K562 (cell line): ENCODE measurements around the gene VAC14. TPM values are rescaled to one million over a fixed set of nuclear protein-coding genes. Genes with fewer than 3 reads are reported as not detected.

Source experiments
- ATAC-seq: fragments of 200-7000 bp; cut with Tn5 transposase; 3 replicates; pipeline ENCODE4 v1.9.1; 2020; ENCODE audit warnings: moderate library complexity
- BruUV-seq: library from RNA; stranded (reverse); fragments of 400-500 nt; replicated peaks from 2 replicates; lab custom pipeline; 2021; lab: Mats Ljungman, UMichigan
- CTCF ChIA-PET: fragments of 300-600 bp; formaldehyde crosslinking; extraction: SDS; loops from one replicate; lab custom pipeline; 2021; ENCODE audit warnings: low intra/inter-chr PET ratio; lab: Yijun Ruan, JAX
- POLR2A ChIA-PET: fragments of 300-600, 350-650 bp; sonication (Branson Sonifier 250); formaldehyde crosslinking; extraction: SDS; loops from one replicate; lab custom pipeline; 2021; ENCODE audit warnings: antibody characterized with exemption, inconsistent platforms; lab: Yijun Ruan, JAX
- DNase-seq, 4 experiments: peaks; one replicate each; pipeline versions ENCODE4 v3.0.0 to v3.0.0-alpha.2; 2011 to 2018; ENCODE audit warnings: low spot score in 3 of 4, mixed read lengths in 3 of 4; ENCODE audit errors: extremely low read depth in 1 of 4
- FAIRE-seq: peaks from 2 replicates; lab custom pipeline; 2011; peaks lifted over from hg19 to GRCh38; lab: Jason Lieb, UNC
- H2AFZ ChIP-seq: 2 replicates; pipeline ENCODE4 v1.6.0; 2011; ENCODE audit warnings: low read depth, low read length, control low read depth, inconsistent platforms
- H3K27ac ChIP-seq: fragments of 200-600 bp; 3 replicates; pipeline ENCODE4 v1.8.0; 2011; ENCODE audit warnings: low read depth, mild to moderate bottlenecking, control low read depth, inconsistent platforms, low read length, moderate library complexity, mixed read lengths; ENCODE audit errors: extremely low read depth
- H3K27me3 ChIP-seq, 2 experiments: fragments of 300-600 bp in 1 of 2; 2 replicates in 1 of 2; 3 replicates in 1 of 2; pipeline versions ENCODE4 v1.6.0 to v1.8.0; 2011; ENCODE audit warnings: inconsistent platforms in 2 of 2, low read length in 2 of 2, mild to moderate bottlenecking in 1 of 2, mixed read lengths in 1 of 2, moderate library complexity in 1 of 2; ENCODE audit not compliant: control insufficient read depth in 2 of 2, insufficient read depth in 2 of 2
- H3K36me3 ChIP-seq: fragments of 300-600 bp; 3 replicates; pipeline ENCODE4 v1.8.0; 2011; ENCODE audit warnings: mild to moderate bottlenecking, low read length, inconsistent platforms; ENCODE audit not compliant: control insufficient read depth, insufficient read depth
- H3K4me1 ChIP-seq, 2 experiments: fragments of 200-600 bp in 1 of 2; replicated peaks in 1 of 2; 2 replicates in 1 of 2; 3 replicates in 1 of 2; pipeline versions ENCODE4 v1.5.1 to v1.8.0; 2011; ENCODE audit warnings: inconsistent platforms in 2 of 2, low read length in 2 of 2, mild to moderate bottlenecking in 1 of 2, mixed read lengths in 1 of 2, moderate library complexity in 1 of 2; ENCODE audit not compliant: control insufficient read depth in 2 of 2, insufficient read depth in 2 of 2
- H3K4me2 ChIP-seq: 2 replicates; pipeline ENCODE4 v1.6.1; 2011; ENCODE audit warnings: low read length, control low read depth, inconsistent platforms, mixed read lengths; ENCODE audit not compliant: insufficient read depth
- H3K4me3 ChIP-seq: fragments of 200-600 bp; sonication (generic), shearing (Covaris generic); 2 replicates; pipeline ENCODE4 v1.5.1; 2016; ENCODE audit warnings: control low read depth, inconsistent platforms
- H3K79me2 ChIP-seq: fragments of 200-600 bp; 3 replicates; pipeline ENCODE4 v1.8.0; 2011; ENCODE audit warnings: low read length, inconsistent platforms; ENCODE audit not compliant: control insufficient read depth, insufficient read depth
- H3K9ac ChIP-seq, 2 experiments: 2 replicates each; pipeline versions ENCODE4 v1.6.0 to v1.6.1; 2011; ENCODE audit warnings: low read depth in 2 of 2, low read length in 2 of 2, control low read depth in 1 of 2, inconsistent platforms in 1 of 2, mild to moderate bottlenecking in 1 of 2, mixed read lengths in 1 of 2; ENCODE audit not compliant: insufficient read depth in 1 of 2
- H3K9me1 ChIP-seq: one replicate; pipeline ENCODE4 v1.6.0; 2011; ENCODE audit warnings: inconsistent platforms, mild to moderate bottlenecking, low read length, moderate library complexity; ENCODE audit not compliant: control insufficient read depth, insufficient read depth
- H3K9me3 ChIP-seq: replicated peaks from 2 replicates; pipeline ENCODE4 v1.5.1; 2011; ENCODE audit warnings: low read depth, low read length, inconsistent platforms; ENCODE audit not compliant: control insufficient read depth, insufficient read depth
- H4K20me1 ChIP-seq: replicated peaks from 2 replicates; pipeline ENCODE4 v1.6.1; 2011; ENCODE audit warnings: low read length, inconsistent platforms, mixed read lengths; ENCODE audit not compliant: control insufficient read depth, insufficient read depth
- BCL6 ChIP-seq: fragments of 250-450 bp; sonication (Bioruptor Pico); IDR thresholded peaks from 2 replicates; pipeline ENCODE4 v1.4.0; 2020
- CREB3L1 ChIP-seq: fragments of 450-650 bp; IDR thresholded peaks from 2 replicates; pipeline ENCODE4 v1.6.1; 2014; ENCODE audit warnings: low read depth, mild to moderate bottlenecking, moderate library complexity, borderline replicate concordance
- EP400 ChIP-seq: fragments of 450-650 bp; IDR thresholded peaks from 2 replicates; pipeline ENCODE4 v1.6.1; 2017; ENCODE audit warnings: antibody characterized with exemption, mild to moderate bottlenecking, moderate library complexity
- FOXA1 ChIP-seq: fragments of 450-650 bp; IDR thresholded peaks from 2 replicates; pipeline ENCODE4 v1.6.1; 2016; ENCODE audit warnings: mild to moderate bottlenecking, borderline replicate concordance
- GABPB1 ChIP-seq: sonication (generic); formaldehyde crosslinking; IDR thresholded peaks from 2 replicates; pipeline ENCODE4 v1.8.0; 2022; ENCODE audit warnings: mild to moderate bottlenecking, missing genetic modification reagents
- GMEB1 ChIP-seq: fragments of 250-450 bp; sonication (Bioruptor Pico); IDR thresholded peaks from 2 replicates; pipeline ENCODE4 v1.4.0; 2020; ENCODE audit warnings: mild to moderate bottlenecking
- HMG20A ChIP-seq: fragments of 450-650 bp; formaldehyde crosslinking; conservative IDR thresholded peaks from 2 replicates; pipeline ENCODE4 v1.4.0; 2020; ENCODE audit warnings: mild to moderate bottlenecking, mixed read lengths
- JUNB ChIP-seq: fragments of 450-650 bp; formaldehyde crosslinking; conservative IDR thresholded peaks from 2 replicates; pipeline ENCODE4 v1.4.0; 2020; ENCODE audit warnings: mild to moderate bottlenecking
- MCM5 ChIP-seq: fragments of 450-650 bp; IDR thresholded peaks from 2 replicates; pipeline ENCODE4 v1.6.1; 2016; ENCODE audit warnings: low read depth
- MTA1 ChIP-seq: fragments of 450-650 bp; IDR thresholded peaks from 2 replicates; pipeline ENCODE4 v1.6.1; 2017; ENCODE audit warnings: borderline replicate concordance
- MYC ChIP-seq, 2 experiments: fragments of 250-450 bp in 1 of 2; sonication (Bioruptor Pico) in 1 of 2; IDR thresholded peaks; 2 replicates each; pipeline versions ENCODE4 v1.5.1 to v1.6.1; 2012 to 2021; ENCODE audit warnings: low read depth in 2 of 2, borderline replicate concordance in 1 of 2, improper control_type of control experiment in 1 of 2, low read length in 1 of 2, mild to moderate bottlenecking in 1 of 2, moderate library complexity in 1 of 2
- NFIC ChIP-seq: fragments of 450-650 bp; IDR thresholded peaks from 2 replicates; pipeline ENCODE4 v1.6.1; 2017; ENCODE audit warnings: mild to moderate bottlenecking, inconsistent platforms
- PPARD ChIP-seq: fragments of 250-450 bp; sonication (Bioruptor Pico); IDR thresholded peaks from 2 replicates; pipeline ENCODE4 v1.8.0; 2022; ENCODE audit warnings: inconsistent platforms, mild to moderate bottlenecking, moderate library complexity
- RAD21 ChIP-seq, 2 experiments: fragments of 250-450 bp in 1 of 2; fragments of 450-650 bp in 1 of 2; sonication (Bioruptor Pico) in 1 of 2; formaldehyde crosslinking in 1 of 2; IDR thresholded peaks in 1 of 2; conservative IDR thresholded peaks in 1 of 2; 2 replicates each; pipeline versions ENCODE4 v1.4.0 to v1.8.0; 2020 to 2022; ENCODE audit warnings: mild to moderate bottlenecking in 2 of 2, moderate library complexity in 1 of 2
- TCF3 ChIP-seq: sonication (generic); formaldehyde crosslinking; IDR thresholded peaks from 2 replicates; pipeline ENCODE4 v1.4.0; 2020; ENCODE audit warnings: mild to moderate bottlenecking, missing genetic modification reagents
- THRA ChIP-seq: fragments of 450-650 bp; IDR thresholded peaks from 2 replicates; pipeline ENCODE4 v1.6.1; 2017; ENCODE audit warnings: mild to moderate bottlenecking, moderate library complexity
- ZBTB7A ChIP-seq: IDR thresholded peaks from 2 replicates; pipeline ENCODE4 v1.6.1; 2011; ENCODE audit warnings: low read depth, mild to moderate bottlenecking, low read length, moderate library complexity, borderline replicate concordance; ENCODE audit not compliant: control insufficient read depth
- ZEB2 ChIP-seq: fragments of 450-650 bp; IDR thresholded peaks from 2 replicates; pipeline ENCODE4 v1.6.1; 2016
- ZNF445 ChIP-seq: fragments of 250-450 bp; sonication (Bioruptor Pico); IDR thresholded peaks from 2 replicates; pipeline ENCODE4 v1.4.0; 2020; ENCODE audit warnings: low read depth, mild to moderate bottlenecking, moderate library complexity
- WGBS: fragments of 100-300 bp; shearing (Covaris generic); methylation state at CpG from one replicate; pipeline ENCODE4 v1.1.6; 2016; ENCODE audit warnings: low coverage, mixed read lengths; ENCODE audit not compliant: insufficient coverage; ENCODE audit errors: missing lambda C conversion rate; 5-methylcytosine and 5-hydroxymethylcytosine counted together
- in situ Hi-C: fragments of 300-500 bp; cut with MboI; formaldehyde crosslinking; loops from 4 replicates; pipeline ENCODE4 v1.15.0; 2018; ENCODE audit warnings: inconsistent platforms, mixed read lengths
- intact Hi-C: fragments of 100-400 bp; cut with micrococcal nuclease; formaldehyde crosslinking; loops from 2 replicates; pipeline ENCODE4 v1.14.2; 2022
- polyA plus RNA-seq, 8 experiments: library from polyadenylated mRNA; depleted of rRNA in 4 of 8; stranded (reverse) in 5 of 8; unstranded in 3 of 8; fragments of >200 nt; fragmentation: Nextera tagmentation in 2 of 8; fragmentation: Illumina TruSeq in 1 of 8; extraction: Ambion mirVana in 2 of 8; extraction: Trizol in 1 of 8; gene quantifications; 2 replicates each; pipeline versions ENCODE4 v1.2.1 to v1.2.3, GENCODE V29; 2011 to 2014; ENCODE audit warnings: inconsistent platforms in 1 of 8, missing spikeins in 1 of 8
- total RNA-seq, 7 experiments: library from RNA; depleted of rRNA in 6 of 7; stranded (reverse); fragments of >200 nt in 6 of 7; fragmentation: Illumina TruSeq in 2 of 7; extraction: Trizol in 2 of 7; gene quantifications; 2 replicates each; pipeline versions ENCODE4 v1.2.1 to v1.2.3, GENCODE V29; 2011 to 2021; ENCODE audit warnings: low replicate concordance in 1 of 7

VAC14 gene
- total and polyA plus RNA-seq, 9 of the 15 experiments (the other 6 are each of a cell fraction or from before 2014, with no cell fraction given) = 1.3 to 41.6 (median 26.6) TPM

GRCh38 chr16:70740174-70740913, 60.6 kb downstream of the VAC14 start:
- Histone ChIP-seq H3K4me1 (peaks cover under 1 to 30% of the 10 kb centered on the region in 2 experiments; a peak in 3 of 5 replicates), H3K4me2 (no peak overlapping the region), H4K20me1 (no peaks in the 10 kb centered on the region), H2AFZ (no peak overlapping the region), H3K9ac (no peak overlapping the region; a peak in 1 of 4 replicates), H3K9me3 (peaks cover 7% of the 10 kb centered on the region; the same call in 1 of the 2 replicates), H3K27ac (no peak overlapping the region), H3K27me3 (no peaks in the 10 kb centered on the region), H3K36me3 (peaks cover 39% of the 10 kb centered on the region; the same call in 2 of the 3 replicates), H3K9me1 (no peaks in the 10 kb centered on the region), H3K4me3 (no peak overlapping the region), H3K79me2 (no peaks in the 10 kb centered on the region)
- ATAC-seq = no peak
- intact Hi-C loops (no loop called here), in situ Hi-C loops (no loop called here)
- BruUV-seq = no TSS peak
- FAIRE-seq = no peak
- WGBS = 75% methylated on average over 9 of the region's 16 CpGs
- CTCF ChIA-PET = no interaction called here
- no peak for DNase-seq
- POLR2A ChIA-PET = interaction anchor here (0.6 kb wide), 1 partner anchor 12 kb away, joined by 3 read pairs; no protein-coding TSS in a partner anchor
- TF ChIP-seq HMG20A (CRISPR knock-in tag) (no peak), MCM5 (no peak), JUNB (CRISPR knock-in tag) (no peak), TCF3 (CRISPR knock-in tag) (no peak), CREB3L1 (no peak), RAD21 (CRISPR knock-in tag; conservative IDR thresholded peaks at IDR 0.05 in 1 of 2, IDR thresholded peaks at IDR 0.05 in 1 of 2) (no peak), BCL6 (CRISPR knock-in tag) (no peak), ZNF445 (CRISPR knock-in tag) (no peak), MTA1 (no peak), ZBTB7A (no peak), EP400 (no peak), THRA (no peak), MYC (IDR thresholded peaks at IDR 0.05; ENCODE audit: low read depth, low read length) (no peak), MYC (CRISPR knock-in tag; IDR thresholded peaks at IDR 0.05; ENCODE audit: borderline replicate concordance, low read depth) (no peak), PPARD (CRISPR knock-in tag) (no peak), GABPB1 (CRISPR knock-in tag) (no peak), GMEB1 (no peak), ZEB2 (no peak), NFIC (no peak), FOXA1 (no peak)
